ENCODE results near the gene FAM120AOS. TPM values are rescaled to one million over a fixed set of nuclear protein-coding genes. Genes with fewer than 3 reads are reported as not detected.

FAM120AOS gene
- total and polyA plus RNA-seq, 2 of the 8 experiments (the other 6 are each of a cell fraction or from before 2014, with no cell fraction given), result 29.6 to 37.6 TPM

- WGBS, 2 experiments (ENCODE audit: extremely low coverage in 1 of 2, insufficient coverage in 1 of 2, insufficient read length in 1 of 2, insufficient replicate concordance in 2 of 2, low coverage in 1 of 2, low lambda C conversion rate in 2 of 2, missing lambda C conversion rate in 1 of 2), result 89% methylated on average over 4 of the region's 4 CpGs; no CpG with 5 or more reads in 1 of the 2 experiments
- Histone ChIP-seq H2BK15ac (ENCODE audit: low read length) (no peak overlapping the region), H3K14ac (ENCODE audit: insufficient read length) (no peak overlapping the region), H3K56ac (replicated peaks; ENCODE audit: insufficient read length, low read depth, low read length) (no peak overlapping the region), H2BK5ac (ENCODE audit: low read depth, low read length) (no peak overlapping the region), H2BK20ac (ENCODE audit: low read length) (no peak overlapping the region), H2BK12ac (ENCODE audit: low read depth, low read length) (no peak overlapping the region), H3K36me3 (ENCODE audit: control insufficient read depth in 2 of 4, insufficient read depth in 4 of 4, low read length in 3 of 4) (peaks cover 0 to 10% (median 0%) of the 10 kb centered on the region in 4 experiments; a peak in 3 of 8 replicates), H3K79me2 (ENCODE audit: control insufficient read depth in 1 of 2, insufficient read depth in 2 of 2, low read length in 2 of 2) (peaks cover 0 to 45% of the 10 kb centered on the region in 2 experiments; a peak in 3 of 4 replicates), H3K23me2 (ENCODE audit: low read depth, low read length) (no peaks in the 10 kb centered on the region), H4K8ac (ENCODE audit: extremely low read depth, insufficient read depth, low read length) (no peak overlapping the region), H3K9ac (replicated peaks in 1 of 4; ENCODE audit: extremely low read depth in 1 of 4, low read depth in 3 of 4, low read length in 3 of 4) (no peak overlapping the region), H3K79me1 (ENCODE audit: low read depth, low read length) (peaks cover 4% of the 10 kb centered on the region; the same call in 1 of the 2 replicates), H3K4ac (replicated peaks; ENCODE audit: insufficient read length, low read depth, low read length) (no peak overlapping the region), H3K4me2 (ENCODE audit: insufficient read depth in 1 of 2, low read depth in 2 of 2, low read length in 2 of 2) (no peak overlapping the region), H2BK120ac (replicated peaks; ENCODE audit: low read depth, low read length) (no peak overlapping the region), H4K20me1 (replicated peaks in 1 of 2; ENCODE audit: control insufficient read depth in 1 of 2, insufficient read depth in 2 of 2, low read length in 2 of 2) (peaks cover 0 to 2% of the 10 kb centered on the region in 2 experiments), H4K91ac (replicated peaks; ENCODE audit: insufficient read length, low read length) (no peak overlapping the region), H3K4me3 (ENCODE audit: extremely low read depth in 1 of 4, insufficient read depth in 2 of 4, low read depth in 3 of 4, low read length in 4 of 4) (no peak overlapping the region), H3K4me1 (replicated peaks in 1 of 4; ENCODE audit: control insufficient read depth in 3 of 4, insufficient read depth in 4 of 4, low read length in 3 of 4) (peaks cover 3 to 10% (median 6%) of the 10 kb centered on the region in 4 experiments; a peak in 5 of 7 replicates), H3K18ac (ENCODE audit: extremely low read depth, low read length) (no peak overlapping the region), H3K9me3 (ENCODE audit: insufficient read depth in 2 of 2, low read depth in 1 of 2, low read length in 1 of 2) (no peaks in the 10 kb centered on the region), H2AK5ac (ENCODE audit: low read depth, low read length) (no peak overlapping the region), H3K27me3 (replicated peaks in 1 of 4; ENCODE audit: control insufficient read depth in 3 of 4, extremely low read depth in 1 of 4, insufficient read depth in 3 of 4, low read length in 3 of 4) (no peaks in the 10 kb centered on the region), H2AFZ (ENCODE audit: low read length) (no peak overlapping the region), H3K23ac (ENCODE audit: insufficient read length) (no peak overlapping the region), H3K27ac (ENCODE audit: low read depth, low read length) (no peak overlapping the region), H4K5ac (ENCODE audit: insufficient read length, low read depth, low read length) (no peak overlapping the region)
- POLR2A ChIA-PET (ENCODE audit: partially characterized antibody), result interaction anchor here (1.1 to 2.0 kb wide), 2 partner anchors 23 to 26 kb away, joined by 4 to 6 read pairs; partner anchors contain the start of gene FAM120AOS
- FAIRE-seq (no peak), DNase-seq (ENCODE audit: low read depth in 1 of 2, low spot score in 2 of 2) (no peak)
- TF ChIP-seq TAF7 (optimal IDR thresholded peaks at IDR 0.05; ENCODE audit: borderline replicate concordance, low read depth, low read length) (no peak), ASH2L (IDR thresholded peaks at IDR 0.05; ENCODE audit: low read length) (no peak), EP300 (IDR thresholded peaks at IDR 0.05; ENCODE audit: borderline replicate concordance in 1 of 2, low read depth in 2 of 2, low read length in 2 of 2) (no peak)
- CTCF ChIA-PET (ENCODE audit: partially characterized antibody), result interaction anchor here (0.7 to 1.6 kb wide), 2 partner anchors 14 to 17 kb away, joined by 3 read pairs; no protein-coding TSS in a partner anchor
Observed at GRCh38 chr9:93476924-93477323, 23.5 kb upstream of the FAM120AOS start.
